ENCODE measurements around the gene FIGN. TPM values are rescaled to one million over a fixed set of nuclear protein-coding genes. Genes with fewer than 3 reads are reported as not detected.

Gene FIGN
- total RNA-seq, 1 experiment from 2014 or later, result 1.7 TPM

GRCh38 chr2:163665051-163665450 lies 70.8 kb downstream of the FIGN start:
- DNase-seq (ENCODE audit: low read depth), result no peak

GRCh38 chr2:163664610-163665009 lies 71.2 kb downstream of the FIGN start:
- DNase-seq (ENCODE audit: low read depth), result no peak

GRCh38 chr2:163662141-163662780 lies 73.5 kb downstream of the FIGN start:
- DNase-seq (ENCODE audit: low read depth), result no peak

GRCh38 chr2:163659224-163659623 lies 76.6 kb downstream of the FIGN start:
- DNase-seq (ENCODE audit: low read depth), result no peak

GRCh38 chr2:163658556-163658955 lies 77.3 kb downstream of the FIGN start:
- DNase-seq (ENCODE audit: low read depth), result no peak

- no peak for DNase-seq (ENCODE audit: low read depth)
Observed at GRCh38 chr2:163657281-163657656, 78.5 kb downstream of the FIGN start.

- DNase-seq (ENCODE audit: low read depth), result no peak
Observed at GRCh38 chr2:163656622-163657280, 79.1 kb downstream of the FIGN start.

- DNase-seq (ENCODE audit: low read depth), result no peak
Observed at GRCh38 chr2:163655667-163656066, 80.1 kb downstream of the FIGN start.

GRCh38 chr2:163652751-163653150 lies 83.1 kb downstream of the FIGN start:
- no peak for DNase-seq (ENCODE audit: low read depth)

- DNase-seq (ENCODE audit: low read depth), result peak; percentile 25
Observed at GRCh38 chr2:163649080-163649479, 86.7 kb downstream of the FIGN start.

- no peak for DNase-seq (ENCODE audit: low read depth)
Observed at GRCh38 chr2:163647300-163647699, 88.5 kb downstream of the FIGN start.

- no peak for DNase-seq (ENCODE audit: low read depth)
Observed at GRCh38 chr2:163646687-163647086, 89.1 kb downstream of the FIGN start.

GRCh38 chr2:163644238-163644637 lies 91.6 kb downstream of the FIGN start:
- no peak for DNase-seq (ENCODE audit: low read depth)

- no peak for DNase-seq (ENCODE audit: low read depth)
Observed at GRCh38 chr2:163641986-163642385, 93.8 kb downstream of the FIGN start.

GRCh38 chr2:163640542-163641193 lies 95.1 kb downstream of the FIGN start:
- DNase-seq (ENCODE audit: low read depth), result no peak

GRCh38 chr2:163637871-163638270 lies 97.9 kb downstream of the FIGN start:
- no peak for DNase-seq (ENCODE audit: low read depth)

- no peak for DNase-seq (ENCODE audit: low read depth)
Observed at GRCh38 chr2:163633291-163633690, 102.5 kb downstream of the FIGN start.

- DNase-seq (ENCODE audit: low read depth), result no peak
Observed at GRCh38 chr2:163630836-163631235, 105.0 kb downstream of the FIGN start.

- DNase-seq (ENCODE audit: low read depth), result no peak
Observed at GRCh38 chr2:163626639-163627109, 109.1 kb downstream of the FIGN start.

- DNase-seq (ENCODE audit: low read depth), result no peak
Observed at GRCh38 chr2:163626208-163626607, 109.6 kb downstream of the FIGN start.

- DNase-seq (ENCODE audit: low read depth), result no peak
Observed at GRCh38 chr2:163625632-163626031, 110.2 kb downstream of the FIGN start.

GRCh38 chr2:163621445-163622004 lies 114.3 kb downstream of the FIGN start:
- no peak for DNase-seq (ENCODE audit: low read depth)
